RWPE2 (cell line): ENCODE data around the gene ANGPTL7.

Experiments used
- ATAC-seq: fragments of 200-7000 bp; cut with Tn5 transposase; 3 replicates; pipeline ENCODE4 v1.9.1; 2021; ENCODE audit warnings: low read depth
- DNase-seq: peaks from one replicate; pipeline ENCODE4 v3.0.0-alpha.2; 2020; ENCODE audit warnings: low spot score
- H3K27ac ChIP-seq: fragments of 450-650 bp; 2 replicates; pipeline ENCODE4 v1.5.1; 2017; ENCODE audit warnings: mild to moderate bottlenecking; ENCODE audit not compliant: poor library complexity, severe bottlenecking
- H3K27me3 ChIP-seq: fragments of 250-450 bp; sonication (Bioruptor Pico); 2 replicates; pipeline ENCODE4 v1.5.1; 2021; ENCODE audit warnings: mild to moderate bottlenecking, moderate library complexity; ENCODE audit not compliant: insufficient read depth, poor library complexity, severe bottlenecking
- H3K36me3 ChIP-seq: fragments of 250-450 bp; sonication (Bioruptor Pico); 2 replicates; pipeline ENCODE4 v1.5.1; 2020; ENCODE audit warnings: low read depth, mild to moderate bottlenecking, moderate library complexity
- H3K4me1 ChIP-seq: fragments of 250-450 bp; sonication (Bioruptor Pico); 2 replicates; pipeline ENCODE4 v1.5.1; 2021; ENCODE audit warnings: mild to moderate bottlenecking, moderate library complexity; ENCODE audit not compliant: insufficient read depth, poor library complexity, severe bottlenecking
- H3K4me3 ChIP-seq: fragments of 250-450 bp; sonication (Bioruptor Pico); 2 replicates; pipeline ENCODE4 v1.5.1; 2021; ENCODE audit warnings: mild to moderate bottlenecking, moderate library complexity; ENCODE audit not compliant: severe bottlenecking
- H3K9me3 ChIP-seq: fragments of 250-450 bp; sonication (Bioruptor Pico); 2 replicates; pipeline ENCODE4 v1.5.1; 2021; ENCODE audit warnings: mild to moderate bottlenecking, moderate library complexity; ENCODE audit not compliant: severe bottlenecking
- TF ChIP-seq, protein P1 (sequence below): fragments of 450-650 bp; IDR thresholded peaks from one replicate; pipeline ENCODE4 v1.5.1; 2017; ENCODE audit warnings: mild to moderate bottlenecking, moderate library complexity; ENCODE audit not compliant: poor library complexity, severe bottlenecking

Gene ANGPTL7

GRCh38 chr1:11211461-11211860 is 22.3 kb downstream of the ANGPTL7 start:
- TF ChIP-seq, protein P1, sequence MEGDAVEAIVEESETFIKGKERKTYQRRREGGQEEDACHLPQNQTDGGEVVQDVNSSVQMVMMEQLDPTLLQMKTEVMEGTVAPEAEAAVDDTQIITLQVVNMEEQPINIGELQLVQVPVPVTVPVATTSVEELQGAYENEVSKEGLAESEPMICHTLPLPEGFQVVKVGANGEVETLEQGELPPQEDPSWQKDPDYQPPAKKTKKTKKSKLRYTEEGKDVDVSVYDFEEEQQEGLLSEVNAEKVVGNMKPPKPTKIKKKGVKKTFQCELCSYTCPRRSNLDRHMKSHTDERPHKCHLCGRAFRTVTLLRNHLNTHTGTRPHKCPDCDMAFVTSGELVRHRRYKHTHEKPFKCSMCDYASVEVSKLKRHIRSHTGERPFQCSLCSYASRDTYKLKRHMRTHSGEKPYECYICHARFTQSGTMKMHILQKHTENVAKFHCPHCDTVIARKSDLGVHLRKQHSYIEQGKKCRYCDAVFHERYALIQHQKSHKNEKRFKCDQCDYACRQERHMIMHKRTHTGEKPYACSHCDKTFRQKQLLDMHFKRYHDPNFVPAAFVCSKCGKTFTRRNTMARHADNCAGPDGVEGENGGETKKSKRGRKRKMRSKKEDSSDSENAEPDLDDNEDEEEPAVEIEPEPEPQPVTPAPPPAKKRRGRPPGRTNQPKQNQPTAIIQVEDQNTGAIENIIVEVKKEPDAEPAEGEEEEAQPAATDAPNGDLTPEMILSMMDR, result no peak
- no peaks in the 10 kb centered on the region for H3K27me3 ChIP-seq
- DNase-seq, result no peak
- peaks cover 76% of the 10 kb centered on the region for H3K36me3 ChIP-seq
- H3K4me3 ChIP-seq, result no peak overlapping the region
- no peaks in the 10 kb centered on the region for H3K4me1 ChIP-seq
- H3K27ac ChIP-seq, result no peak overlapping the region
- no peaks in the 10 kb centered on the region for H3K9me3 ChIP-seq
- ATAC-seq, result no peak

DNA sequence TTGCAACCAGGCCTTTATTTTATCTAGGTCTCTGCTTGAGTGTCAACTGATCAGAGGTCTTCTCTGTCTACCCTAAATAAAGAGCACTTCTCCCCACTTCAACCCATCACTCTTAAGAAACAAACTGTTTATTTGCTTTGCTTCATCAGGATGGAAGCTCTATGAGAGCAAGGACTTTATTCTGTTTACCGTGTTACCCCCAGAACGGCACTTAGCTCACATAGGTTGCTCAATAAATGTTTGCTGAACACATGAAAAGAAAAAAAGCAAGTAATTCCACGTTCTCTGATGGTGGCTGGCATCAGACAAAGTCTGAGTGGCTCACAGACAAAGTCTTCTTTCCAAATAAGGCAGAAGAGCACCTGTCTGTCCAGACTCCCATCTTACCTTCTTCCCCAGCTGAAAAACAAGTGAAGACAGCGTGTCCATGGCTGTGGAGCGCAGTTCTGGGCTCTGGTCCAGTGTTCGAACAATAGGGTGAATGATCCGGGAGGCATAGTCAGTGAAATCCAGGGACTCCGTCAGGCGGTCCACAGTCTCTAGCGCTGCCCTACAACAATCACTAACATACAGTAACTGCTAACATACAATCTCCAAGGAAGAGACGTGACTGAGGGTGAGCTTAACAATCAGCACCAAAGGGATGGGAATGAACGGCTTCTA is 22.9 kb downstream of the ANGPTL7 start:
- TF ChIP-seq, protein P1, result no peak
- DNase-seq (no peak), ATAC-seq (no peak)
- no peak overlapping the region for H3K27ac ChIP-seq
- no peaks in the 10 kb centered on the region for H3K27me3 ChIP-seq
- peaks cover 82% of the 10 kb centered on the region for H3K36me3 ChIP-seq
- no peak overlapping the region for H3K4me3 ChIP-seq
- H3K4me1 ChIP-seq, result no peaks in the 10 kb centered on the region
- H3K9me3 ChIP-seq, result no peaks in the 10 kb centered on the region

DNA sequence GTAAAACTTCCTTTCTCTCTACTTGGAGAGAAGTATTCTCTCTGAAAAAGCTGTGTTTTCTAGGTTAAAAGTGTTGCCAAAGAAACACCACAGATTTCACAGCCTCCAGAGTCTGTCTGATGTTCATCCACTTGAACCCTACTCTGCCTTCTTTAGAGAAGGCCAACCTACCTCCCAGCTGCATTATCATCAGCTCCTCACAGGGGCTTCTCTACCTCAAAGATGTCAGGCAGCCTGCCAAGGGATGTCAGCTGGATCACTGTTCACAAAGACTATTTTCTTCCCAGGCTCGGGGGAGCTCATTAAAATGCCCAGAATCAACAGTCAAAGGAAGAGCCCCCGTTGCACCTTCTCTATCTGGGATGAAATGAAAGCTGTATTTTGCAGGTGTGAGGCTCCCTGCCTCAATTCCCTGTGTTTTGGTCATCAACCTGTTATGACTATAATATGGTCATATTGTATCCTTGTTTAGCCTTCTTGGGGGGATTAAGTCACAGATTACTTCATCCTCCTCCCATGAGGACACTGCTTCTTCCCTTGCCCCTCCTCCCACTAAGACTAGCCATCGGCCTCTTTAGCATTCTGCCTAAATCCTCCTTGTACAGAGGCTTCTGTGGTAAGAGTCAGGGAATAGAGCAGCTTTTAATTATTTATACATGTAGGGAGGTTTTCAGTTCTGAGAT is 25.7 kb downstream of the ANGPTL7 start:
- TF ChIP-seq, protein P1, result no peak
- H3K36me3 ChIP-seq, result peaks cover 77% of the 10 kb centered on the region
- no peaks in the 10 kb centered on the region for H3K9me3 ChIP-seq
- DNase-seq, result no peak
- H3K4me3 ChIP-seq, result no peak overlapping the region
- H3K27me3 ChIP-seq, result no peaks in the 10 kb centered on the region
- no peak for ATAC-seq
- H3K27ac ChIP-seq, result no peak overlapping the region
- H3K4me1 ChIP-seq, result no peaks in the 10 kb centered on the region

DNA sequence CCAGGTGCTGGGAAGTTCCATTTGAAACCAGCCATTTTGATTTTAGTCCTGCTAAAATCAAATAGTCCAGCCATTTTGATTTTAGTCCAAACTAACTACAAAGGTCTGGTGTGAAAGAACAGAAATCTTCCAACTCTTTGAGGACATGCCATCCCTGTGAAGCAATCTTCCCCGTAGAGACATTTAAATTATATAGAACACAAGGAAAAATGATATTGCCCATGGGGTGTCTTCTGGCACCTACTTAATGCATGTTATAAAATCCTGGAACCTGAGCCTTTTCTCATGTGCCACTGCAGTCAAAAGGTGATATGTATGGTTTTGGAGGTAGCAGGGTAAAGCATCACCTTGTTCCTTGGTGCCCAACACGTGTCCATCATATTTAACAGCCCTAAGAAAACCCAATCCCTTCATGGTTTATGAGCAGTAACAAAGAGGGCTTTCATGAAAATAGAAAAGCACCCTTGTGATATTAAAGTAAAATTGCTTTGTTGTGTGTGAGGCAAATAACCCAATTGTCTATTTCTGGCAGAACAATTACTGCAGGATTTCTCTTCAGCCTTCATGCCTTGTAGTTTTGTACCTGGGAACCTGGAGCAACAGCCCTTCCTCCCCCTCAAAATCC is 26.3 kb downstream of the ANGPTL7 start:
- no peaks in the 10 kb centered on the region for H3K27me3 ChIP-seq
- H3K9me3 ChIP-seq, result no peaks in the 10 kb centered on the region
- no peak overlapping the region for H3K27ac ChIP-seq
- H3K4me3 ChIP-seq, result no peak overlapping the region
- TF ChIP-seq, protein P1, result no peak
- H3K4me1 ChIP-seq, result no peaks in the 10 kb centered on the region
- peaks cover 75% of the 10 kb centered on the region for H3K36me3 ChIP-seq
- no peak for ATAC-seq
- DNase-seq, result no peak
